GM21786 (cell line): ENCODE data around the gene TMA16.

Experiments used
- ATAC-seq: cut with Tn5 transposase; IDR thresholded peaks from one replicate; pipeline ENCODE4 v1.9.1; 2021; ENCODE audit not compliant: unreplicated experiment

Gene TMA16

GRCh38 chr4:163558539-163559044 lies 64.1 kb downstream of the TMA16 start:
- ATAC-seq = peak; percentile 63

DNA sequence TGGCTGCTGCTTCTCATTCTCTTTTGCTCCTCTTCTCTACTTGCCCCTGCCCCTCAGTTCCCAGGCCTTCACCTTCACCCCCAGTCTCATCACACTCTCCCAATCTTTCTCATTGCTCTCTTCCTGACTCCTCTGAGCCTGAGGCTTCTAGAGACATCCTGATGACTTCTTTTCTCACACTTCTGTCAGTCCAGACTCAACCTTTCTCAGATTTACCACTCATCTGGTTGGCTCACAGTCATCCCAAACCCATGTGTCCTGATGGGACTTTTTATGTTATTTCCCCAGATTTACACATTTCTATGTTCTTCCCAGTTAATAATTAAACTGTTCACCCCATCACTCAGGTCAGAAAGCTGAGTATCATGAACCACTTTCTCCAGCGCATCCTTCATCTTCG lies 68.0 kb downstream of the TMA16 start:
- no peak for ATAC-seq

DNA sequence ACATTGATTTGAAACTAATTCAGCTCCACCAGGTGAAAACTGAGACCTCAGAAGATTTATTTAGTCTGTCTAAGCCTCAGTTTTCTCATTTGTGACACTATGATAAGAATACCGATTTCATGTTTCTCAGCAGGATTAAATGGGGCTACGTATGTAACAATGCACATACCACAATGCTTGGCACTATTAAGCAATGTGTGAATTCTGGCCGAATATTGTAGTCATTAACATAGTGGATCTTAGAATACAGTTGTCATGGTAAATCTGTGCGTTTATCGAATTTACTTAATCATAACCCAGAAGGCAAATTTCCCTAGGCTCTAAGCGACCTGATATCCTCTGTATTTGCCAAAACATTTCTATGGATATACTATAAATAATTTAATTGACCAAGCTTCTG lies 69.1 kb downstream of the TMA16 start:
- no peak for ATAC-seq

DNA sequence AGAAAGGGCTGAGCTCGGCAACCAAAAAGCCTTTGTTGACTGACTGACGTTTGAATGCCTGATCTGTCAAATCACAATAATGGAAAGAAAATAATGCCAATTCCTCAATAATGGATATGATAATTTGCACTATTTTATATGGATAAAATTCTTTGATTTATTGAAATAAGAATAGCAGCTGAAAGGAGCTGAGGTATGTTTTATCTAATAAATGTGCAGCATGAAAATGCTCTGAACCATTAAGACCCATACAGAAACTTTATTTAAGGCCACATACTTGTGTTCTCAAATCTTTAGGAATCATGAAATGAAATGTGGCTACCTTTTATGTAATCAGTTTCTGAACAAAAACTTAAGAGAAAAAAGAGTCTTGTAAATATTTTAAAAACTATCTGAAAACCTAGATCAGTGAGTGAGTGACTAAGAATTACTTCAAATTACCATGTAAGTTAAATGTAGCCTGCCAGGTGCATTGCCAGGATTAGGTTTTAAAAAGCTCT lies 69.8 kb downstream of the TMA16 start:
- ATAC-seq = no peak

DNA sequence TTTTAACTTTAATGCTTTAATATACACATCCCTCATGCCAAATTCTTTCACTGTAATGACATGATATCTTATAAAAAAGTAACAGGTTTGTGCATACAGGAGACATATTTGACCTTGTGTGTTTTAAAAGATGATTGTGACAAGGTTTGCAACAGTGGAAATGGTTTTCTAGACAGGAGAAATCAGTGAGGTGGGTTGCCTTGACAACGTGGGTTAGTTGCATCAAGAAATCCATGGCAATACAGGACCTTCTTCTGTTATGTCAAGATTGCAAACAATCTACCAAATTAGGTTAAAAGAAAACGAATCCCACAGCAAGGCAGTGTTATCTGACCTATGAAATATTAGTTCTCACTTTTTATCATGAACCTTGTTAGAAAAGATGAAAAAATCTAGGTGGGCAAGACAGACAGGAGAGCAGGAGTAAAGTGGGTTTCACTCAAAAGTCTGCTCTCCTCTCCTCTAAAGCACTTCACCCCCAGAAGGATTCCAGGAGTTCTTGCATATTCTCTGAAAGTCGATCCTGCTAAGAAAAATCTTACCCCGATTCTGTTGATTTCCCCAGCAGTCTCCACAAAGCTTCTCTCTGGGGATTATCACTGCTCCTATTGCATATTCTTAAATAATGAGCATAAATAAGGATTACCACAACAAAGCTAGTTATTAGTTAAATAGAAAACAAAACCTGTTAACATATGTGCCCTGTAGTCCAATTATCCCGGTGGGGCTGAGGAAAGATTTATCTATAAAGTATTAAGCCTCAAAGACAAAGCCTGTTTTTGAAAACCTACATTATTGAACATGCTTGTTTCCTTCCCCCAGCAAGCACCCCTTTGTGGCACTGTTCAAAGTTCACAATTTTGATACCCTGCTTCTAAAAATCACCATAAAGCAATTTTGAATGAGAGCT lies 71.0 kb downstream of the TMA16 start:
- ATAC-seq = no peak

DNA sequence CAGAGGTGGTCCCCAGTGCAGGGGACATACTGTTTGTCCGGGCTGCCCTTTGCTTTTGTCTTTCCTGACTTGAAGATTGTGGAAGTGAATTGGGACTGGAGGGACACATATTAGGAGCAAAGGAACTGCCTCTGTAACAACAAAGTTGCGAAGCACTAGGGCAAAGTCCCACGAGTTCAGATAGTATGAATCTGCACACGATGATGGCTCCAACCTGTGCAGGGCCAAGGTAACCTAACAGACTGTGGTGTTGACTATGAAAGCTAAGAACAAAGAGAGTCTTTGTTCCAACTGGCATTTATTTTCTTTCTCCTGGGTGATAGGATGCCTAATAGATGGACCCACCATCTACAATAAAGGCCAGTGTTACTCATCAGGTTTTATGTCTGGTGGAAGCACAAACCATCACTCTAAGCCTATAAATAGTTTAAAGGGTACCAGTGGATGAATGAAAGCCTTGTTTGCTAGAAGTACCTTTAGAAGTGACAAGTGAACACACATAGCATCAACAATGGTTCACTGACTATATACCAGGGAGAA lies 71.8 kb downstream of the TMA16 start:
- no peak for ATAC-seq

DNA sequence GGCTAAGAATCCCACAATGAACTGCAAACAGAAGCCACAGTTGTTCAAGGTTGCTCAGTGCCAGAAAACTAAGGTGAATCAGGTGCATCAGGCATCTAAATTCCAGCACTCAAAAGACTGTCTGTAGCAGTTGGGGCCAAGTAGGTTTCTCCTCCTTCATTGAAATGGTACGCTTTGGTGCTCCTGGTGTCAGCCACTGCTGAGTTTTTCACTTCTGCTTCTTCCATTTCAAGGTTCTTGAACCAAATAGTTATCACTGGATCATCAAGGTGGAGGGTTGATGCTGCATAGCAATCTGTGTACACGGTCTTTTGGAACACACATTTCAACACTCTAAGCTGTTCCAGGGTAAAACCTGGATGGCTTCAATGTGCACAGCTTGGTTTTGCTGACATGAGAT lies 74.4 kb downstream of the TMA16 start:
- peak; percentile 88 for ATAC-seq
